ENCODE results near the gene SHROOM3. TPM values are rescaled to one million over a fixed set of nuclear protein-coding genes. Genes with fewer than 3 reads are reported as not detected.

Gene SHROOM3
- polyA plus RNA-seq, 1 experiment: 9.5 TPM

DNA sequence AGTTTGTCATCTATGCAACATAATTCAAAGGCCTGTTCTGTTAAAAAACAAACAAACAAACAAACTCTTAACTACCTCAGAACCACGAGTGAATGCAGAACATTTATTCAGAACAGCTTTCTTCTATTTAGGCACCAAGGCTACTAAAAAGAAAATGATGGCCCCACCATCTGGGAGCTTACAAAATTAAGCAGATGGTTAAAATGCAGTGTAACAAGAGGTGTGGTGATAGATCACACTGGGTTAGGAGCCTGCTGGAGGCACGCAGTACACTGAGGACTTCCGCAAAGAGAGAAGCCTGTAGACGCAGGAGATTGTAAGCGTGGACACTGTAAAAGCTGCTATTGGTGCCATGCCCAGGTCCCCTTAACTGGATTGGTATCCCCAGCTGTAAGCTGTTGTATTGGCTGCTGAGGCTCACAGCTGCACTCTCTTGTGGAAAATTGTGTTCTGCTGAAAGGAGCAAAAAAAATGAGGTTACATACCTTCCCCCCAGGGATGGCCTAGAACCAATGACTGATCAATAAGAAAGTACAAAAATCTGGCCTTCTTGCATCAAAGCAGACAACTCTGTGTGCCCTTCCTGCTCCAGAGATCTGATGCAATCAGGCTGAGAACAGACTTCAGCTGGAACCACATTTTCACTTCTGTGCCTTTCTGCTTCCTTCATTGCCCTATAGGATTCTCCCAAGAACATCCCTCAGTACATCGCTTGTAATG lies 60.0 kb downstream of the SHROOM3 start:
- DNase-seq (ENCODE audit: low read depth, low spot score): no peak
- no peak overlapping the region for H3K27ac ChIP-seq (ENCODE audit: low read depth, low read length)
- ChIA-PET CTCF (interaction anchor here (0.7 to 1.0 kb wide), 2 partner anchors 9 to 10 kb away, joined by 3 to 4 read pairs; no protein-coding TSS in a partner anchor), POLR2A (no interaction called here)
- no peak overlapping the region for H3K4me3 ChIP-seq (ENCODE audit: low read depth, low read length)
- H3K9me3 ChIP-seq (ENCODE audit: control insufficient read depth, insufficient read depth, low read length): no peaks in the 10 kb centered on the region
- H3K27me3 ChIP-seq (ENCODE audit: control insufficient read depth, insufficient read depth, low read length): peaks cover 14% of the 10 kb centered on the region
- TF ChIP-seq, protein P1, sequence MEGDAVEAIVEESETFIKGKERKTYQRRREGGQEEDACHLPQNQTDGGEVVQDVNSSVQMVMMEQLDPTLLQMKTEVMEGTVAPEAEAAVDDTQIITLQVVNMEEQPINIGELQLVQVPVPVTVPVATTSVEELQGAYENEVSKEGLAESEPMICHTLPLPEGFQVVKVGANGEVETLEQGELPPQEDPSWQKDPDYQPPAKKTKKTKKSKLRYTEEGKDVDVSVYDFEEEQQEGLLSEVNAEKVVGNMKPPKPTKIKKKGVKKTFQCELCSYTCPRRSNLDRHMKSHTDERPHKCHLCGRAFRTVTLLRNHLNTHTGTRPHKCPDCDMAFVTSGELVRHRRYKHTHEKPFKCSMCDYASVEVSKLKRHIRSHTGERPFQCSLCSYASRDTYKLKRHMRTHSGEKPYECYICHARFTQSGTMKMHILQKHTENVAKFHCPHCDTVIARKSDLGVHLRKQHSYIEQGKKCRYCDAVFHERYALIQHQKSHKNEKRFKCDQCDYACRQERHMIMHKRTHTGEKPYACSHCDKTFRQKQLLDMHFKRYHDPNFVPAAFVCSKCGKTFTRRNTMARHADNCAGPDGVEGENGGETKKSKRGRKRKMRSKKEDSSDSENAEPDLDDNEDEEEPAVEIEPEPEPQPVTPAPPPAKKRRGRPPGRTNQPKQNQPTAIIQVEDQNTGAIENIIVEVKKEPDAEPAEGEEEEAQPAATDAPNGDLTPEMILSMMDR (IDR thresholded peaks at IDR 0.05; ENCODE audit: low read depth, low read length): no peak

DNA sequence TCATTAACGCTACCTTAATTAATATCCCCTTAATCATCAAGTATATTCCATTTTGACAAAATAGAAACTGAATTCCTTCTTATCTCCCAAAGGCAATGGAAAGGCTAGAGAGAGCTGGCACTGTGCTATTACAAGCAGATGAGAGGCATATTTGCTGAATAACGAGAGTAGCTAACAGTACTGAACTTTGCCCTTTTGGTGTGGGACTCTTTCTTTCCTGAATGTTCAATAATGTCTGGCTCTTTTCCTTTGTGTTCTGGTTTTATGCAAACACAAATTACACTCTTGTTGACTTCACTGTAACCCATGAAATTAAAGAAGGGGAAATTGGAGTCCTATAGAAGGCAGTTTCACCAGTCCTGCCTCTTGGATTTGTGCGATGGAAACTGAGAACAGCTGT lies 63.5 kb downstream of the SHROOM3 start:
- no peak overlapping the region for H3K4me3 ChIP-seq (ENCODE audit: low read depth, low read length)
- ChIA-PET POLR2A (no interaction called here), CTCF (interaction anchor here (1.1 to 9.8 kb wide), 3 partner anchors 65 to 319 kb away, joined by 3 to 262 read pairs (median 10); partner anchors contain the start of gene SHROOM3)
- no peak for DNase-seq (ENCODE audit: low read depth, low spot score)
- TF ChIP-seq, protein P1 (IDR thresholded peaks at IDR 0.05; ENCODE audit: low read depth, low read length): no peak
- peaks cover 22% of the 10 kb centered on the region for H3K27me3 ChIP-seq (ENCODE audit: control insufficient read depth, insufficient read depth, low read length)
- no peak overlapping the region for H3K27ac ChIP-seq (ENCODE audit: low read depth, low read length)
- H3K9me3 ChIP-seq (ENCODE audit: control insufficient read depth, insufficient read depth, low read length): no peaks in the 10 kb centered on the region

DNA sequence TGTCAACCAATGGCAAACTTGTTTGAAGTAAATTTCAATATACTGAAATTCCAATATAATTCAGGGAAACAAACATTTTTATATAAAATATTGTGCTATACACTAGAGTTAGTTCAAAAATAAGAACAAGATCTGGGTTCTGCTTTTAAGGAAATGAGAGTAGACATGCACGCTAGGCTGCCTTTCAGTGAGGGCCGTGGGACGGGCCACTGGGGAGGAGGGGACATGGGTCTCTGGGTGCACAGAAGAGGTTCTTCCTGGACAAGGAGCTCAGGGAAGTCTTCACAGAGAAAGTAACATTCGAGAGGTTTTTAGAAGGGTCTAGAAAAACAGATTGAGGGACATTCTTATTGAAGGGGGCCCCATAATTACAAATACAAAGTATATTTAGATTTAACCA lies 64.4 kb downstream of the SHROOM3 start:
- TF ChIP-seq, protein P1 (IDR thresholded peaks at IDR 0.05; ENCODE audit: low read depth, low read length): no peak
- Histone ChIP-seq H3K4me3 (ENCODE audit: low read depth, low read length) (no peak overlapping the region), H3K27me3 (ENCODE audit: control insufficient read depth, insufficient read depth, low read length) (peaks cover 20% of the 10 kb centered on the region), H3K9me3 (ENCODE audit: control insufficient read depth, insufficient read depth, low read length) (no peaks in the 10 kb centered on the region), H3K27ac (ENCODE audit: low read depth, low read length) (no peak overlapping the region)
- CTCF ChIA-PET: interaction anchor here (1.1 to 9.8 kb wide), 4 partner anchors 66 to 704 kb away, joined by 3 to 262 read pairs (median 9); partner anchors contain the start of gene SHROOM3
- POLR2A ChIA-PET: no interaction called here
- no peak for DNase-seq (ENCODE audit: low read depth, low spot score)

DNA sequence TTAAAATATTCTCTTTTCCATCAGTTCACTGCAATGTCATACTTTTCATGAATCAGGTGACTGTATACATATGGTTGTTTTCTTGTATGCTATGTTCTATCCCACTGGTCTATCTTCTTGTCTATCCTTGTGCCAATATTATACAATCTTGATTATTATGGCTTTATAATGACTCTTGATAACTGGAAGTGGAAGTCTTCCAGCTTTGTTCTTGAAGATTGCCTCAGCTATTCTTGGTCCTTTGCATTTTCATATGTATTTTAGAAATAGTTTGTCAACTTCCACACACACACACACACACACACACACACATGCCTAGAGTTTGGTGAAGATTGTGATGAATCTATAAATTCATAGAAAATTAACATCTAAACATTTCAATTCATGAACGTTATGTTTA lies 67.9 kb downstream of the SHROOM3 start:
- DNase-seq (ENCODE audit: low read depth, low spot score): no peak
- TF ChIP-seq, protein P1 (IDR thresholded peaks at IDR 0.05; ENCODE audit: low read depth, low read length): no peak
- POLR2A ChIA-PET: no interaction called here
- Histone ChIP-seq H3K27ac (ENCODE audit: low read depth, low read length) (no peak overlapping the region), H3K9me3 (ENCODE audit: control insufficient read depth, insufficient read depth, low read length) (no peaks in the 10 kb centered on the region), H3K4me3 (ENCODE audit: low read depth, low read length) (no peak overlapping the region), H3K27me3 (ENCODE audit: control insufficient read depth, insufficient read depth, low read length) (peaks cover 17% of the 10 kb centered on the region)
- CTCF ChIA-PET: interaction anchor here (0.6 to 9.8 kb wide), 4 partner anchors 70 to 343 kb away, joined by 3 to 262 read pairs (median 22); partner anchors contain the start of gene SHROOM3
